H1 (cell line): ENCODE data around the gene UBASH3B. TPM values are rescaled to one million over a fixed set of nuclear protein-coding genes. Genes with fewer than 3 reads are reported as not detected.

Experiments used
- CTCF ChIA-PET: fragments of 300-600 bp; sonication (Branson Sonifier 250); formaldehyde crosslinking; loops from one replicate; lab custom pipeline; 2021; ENCODE audit not compliant: partially characterized antibody; lab: Charles Lee
- POLR2A ChIA-PET: fragments of 300-600 bp; sonication (Branson Sonifier 250); formaldehyde crosslinking; loops from one replicate; lab custom pipeline; 2021; ENCODE audit warnings: inconsistent platforms; ENCODE audit not compliant: partially characterized antibody; lab: Charles Lee
- DNase-seq, 2 experiments: peaks; one replicate each; pipeline versions ENCODE4 v3.0.0 to v3.0.0-alpha.2; 2010 to 2022; ENCODE audit warnings: low spot score in 2 of 2, low read depth in 1 of 2, mixed read lengths in 1 of 2
- FAIRE-seq: peaks from 2 replicates; lab custom pipeline; 2011; peaks lifted over from hg19 to GRCh38; lab: Jason Lieb, UNC
- H2AFZ ChIP-seq: 2 replicates; pipeline ENCODE4 v1.8.1; 2012; ENCODE audit warnings: low read length, inconsistent platforms
- H2AK5ac ChIP-seq: 2 replicates; pipeline ENCODE4 v1.6.1; 2013; ENCODE audit warnings: low read depth, low read length
- H2BK120ac ChIP-seq: replicated peaks from 2 replicates; pipeline ENCODE3; 2013; ENCODE audit warnings: low read depth, low read length, inconsistent platforms
- H2BK12ac ChIP-seq: 2 replicates; pipeline ENCODE4 v1.6.1; 2013; ENCODE audit warnings: low read depth, low read length
- H2BK15ac ChIP-seq: 2 replicates; pipeline ENCODE4 v1.6.1; 2013; ENCODE audit warnings: low read length
- H2BK20ac ChIP-seq: 2 replicates; pipeline ENCODE4 v1.6.1; 2013; ENCODE audit warnings: low read length
- H2BK5ac ChIP-seq: 2 replicates; pipeline ENCODE4 v1.6.1; 2013; ENCODE audit warnings: low read depth, low read length
- H3K14ac ChIP-seq: 2 replicates; pipeline ENCODE4 v1.6.1; 2013; ENCODE audit warnings: inconsistent platforms; ENCODE audit not compliant: insufficient read length
- H3K18ac ChIP-seq: 2 replicates; pipeline ENCODE4 v1.6.1; 2013; ENCODE audit warnings: low read length; ENCODE audit errors: extremely low read depth
- H3K23ac ChIP-seq: 2 replicates; pipeline ENCODE4 v1.6.1; 2013; ENCODE audit warnings: inconsistent platforms; ENCODE audit not compliant: insufficient read length
- H3K23me2 ChIP-seq: 2 replicates; pipeline ENCODE4 v1.6.1; 2013; ENCODE audit warnings: low read depth, low read length
- H3K27ac ChIP-seq: 2 replicates; pipeline ENCODE4 v1.6.1; 2011; ENCODE audit warnings: low read depth, low read length, inconsistent platforms
- H3K27me3 ChIP-seq, 4 experiments: replicated peaks in 1 of 4; 1 replicate in 1 of 4; 2 replicates in 3 of 4; pipeline versions ENCODE4 v1.6.1 to v1.8.1; 2011 to 2013; ENCODE audit warnings: low read length in 3 of 4, mild to moderate bottlenecking in 3 of 4, inconsistent platforms in 2 of 4, mixed read lengths in 2 of 4, moderate library complexity in 1 of 4; ENCODE audit not compliant: control insufficient read depth in 3 of 4, insufficient read depth in 3 of 4; ENCODE audit errors: extremely low read depth in 1 of 4
- H3K36me3 ChIP-seq, 4 experiments: 2 replicates each; pipeline versions ENCODE4 v1.6.1 to v1.8.1; 2011 to 2013; ENCODE audit warnings: mild to moderate bottlenecking in 4 of 4, low read length in 3 of 4, moderate library complexity in 2 of 4, control low read depth in 1 of 4, inconsistent platforms in 1 of 4; ENCODE audit not compliant: insufficient read depth in 4 of 4, control insufficient read depth in 2 of 4
- H3K4ac ChIP-seq: replicated peaks from 2 replicates; pipeline ENCODE3; 2013; ENCODE audit warnings: low read length, low read depth, mixed read lengths, inconsistent platforms; ENCODE audit not compliant: insufficient read length
- H3K4me1 ChIP-seq, 4 experiments: replicated peaks in 1 of 4; 1 replicate in 1 of 4; 2 replicates in 3 of 4; pipeline versions ENCODE4 v1.6.1 to v1.8.1; 2011 to 2013; ENCODE audit warnings: low read length in 3 of 4, inconsistent platforms in 2 of 4, mixed read lengths in 1 of 4; ENCODE audit not compliant: insufficient read depth in 4 of 4, control insufficient read depth in 3 of 4
- H3K4me2 ChIP-seq, 2 experiments: 2 replicates each; pipeline versions ENCODE4 v1.6.1 to v1.8.1; 2011 to 2013; ENCODE audit warnings: low read depth in 2 of 2, low read length in 2 of 2, control low read depth in 1 of 2, inconsistent platforms in 1 of 2, mild to moderate bottlenecking in 1 of 2; ENCODE audit not compliant: insufficient read depth in 1 of 2
- H3K4me3 ChIP-seq, 4 experiments: fragments of 200-600, 300-600 bp in 1 of 4; sonication (generic), shearing (Covaris generic), sonication (Bioruptor Twin) in 1 of 4; 2 replicates each; pipeline versions ENCODE4 v1.5.1 to v1.8.1; 2011 to 2016; ENCODE audit warnings: low read length in 4 of 4, low read depth in 3 of 4, control low read depth in 2 of 4, inconsistent platforms in 2 of 4, mild to moderate bottlenecking in 2 of 4, mixed read lengths in 1 of 4, moderate library complexity in 1 of 4; ENCODE audit not compliant: insufficient read depth in 2 of 4; ENCODE audit errors: extremely low read depth in 1 of 4
- H3K56ac ChIP-seq: replicated peaks from 2 replicates; pipeline ENCODE3; 2013; ENCODE audit warnings: low read depth, mild to moderate bottlenecking, mixed read lengths, low read length, inconsistent platforms; ENCODE audit not compliant: insufficient read length
- H3K79me1 ChIP-seq: 2 replicates; pipeline ENCODE4 v1.6.1; 2013; ENCODE audit warnings: low read depth, low read length, control low read depth
- H3K79me2 ChIP-seq, 2 experiments: 2 replicates each; pipeline versions ENCODE4 v1.6.1 to v1.8.1; 2012 to 2013; ENCODE audit warnings: low read length in 2 of 2, mild to moderate bottlenecking in 2 of 2, inconsistent platforms in 1 of 2; ENCODE audit not compliant: insufficient read depth in 2 of 2, control insufficient read depth in 1 of 2
- H3K9ac ChIP-seq, 4 experiments: replicated peaks in 1 of 4; 1 replicate in 1 of 4; 2 replicates in 3 of 4; pipeline versions ENCODE4 v1.6.1 to v1.8.1; 2011 to 2013; ENCODE audit warnings: low read depth in 3 of 4, low read length in 3 of 4, control low read depth in 2 of 4, mild to moderate bottlenecking in 2 of 4, moderate library complexity in 2 of 4, inconsistent platforms in 1 of 4; ENCODE audit errors: extremely low read depth in 1 of 4
- H3K9me3 ChIP-seq, 2 experiments: 2 replicates each; pipeline versions ENCODE4 v1.6.1 to v1.8.1; 2012 to 2013; ENCODE audit warnings: mild to moderate bottlenecking in 2 of 2, moderate library complexity in 2 of 2, control low read depth in 1 of 2, inconsistent platforms in 1 of 2, low read depth in 1 of 2, low read length in 1 of 2, mixed read lengths in 1 of 2; ENCODE audit not compliant: insufficient read depth in 2 of 2
- H4K20me1 ChIP-seq, 2 experiments: replicated peaks in 1 of 2; 2 replicates each; pipeline versions ENCODE3 to v1.8.1; 2011 to 2013; ENCODE audit warnings: inconsistent platforms in 2 of 2, low read length in 2 of 2, mild to moderate bottlenecking in 1 of 2; ENCODE audit not compliant: insufficient read depth in 2 of 2, control insufficient read depth in 1 of 2
- H4K5ac ChIP-seq: 2 replicates; pipeline ENCODE4 v1.6.1; 2013; ENCODE audit warnings: low read length, low read depth, mixed read lengths, inconsistent platforms; ENCODE audit not compliant: insufficient read length
- H4K8ac ChIP-seq: 2 replicates; pipeline ENCODE4 v1.8.0; 2013; ENCODE audit warnings: mild to moderate bottlenecking, moderate library complexity, low read length, inconsistent platforms; ENCODE audit not compliant: insufficient read depth; ENCODE audit errors: extremely low read depth
- H4K91ac ChIP-seq: replicated peaks from 2 replicates; pipeline ENCODE3; 2013; ENCODE audit warnings: low read length, mixed read lengths, inconsistent platforms; ENCODE audit not compliant: insufficient read length
- BCL11A ChIP-seq, 2 experiments: IDR thresholded peaks; one replicate each; pipeline ENCODE4 v1.6.1; 2011; ENCODE audit warnings: low read depth in 2 of 2, low read length in 2 of 2, mild to moderate bottlenecking in 2 of 2
- EP300 ChIP-seq, 2 experiments: IDR thresholded peaks; 1 replicate in 1 of 2; 2 replicates in 1 of 2; pipeline ENCODE4 v1.6.1; 2011 to 2012; ENCODE audit warnings: low read depth in 2 of 2, low read length in 2 of 2, mild to moderate bottlenecking in 2 of 2, borderline replicate concordance in 1 of 2, inconsistent platforms in 1 of 2, moderate library complexity in 1 of 2
- EZH2 ChIP-seq: fragments of 200-600 bp; sonication (generic); IDR thresholded peaks from 2 replicates; pipeline ENCODE4 v1.7.1; 2012; ENCODE audit warnings: low read depth, mild to moderate bottlenecking, moderate library complexity, low read length, inconsistent platforms; ENCODE audit not compliant: severe bottlenecking
- HDAC2 ChIP-seq, 2 experiments: fragments of 300-600 bp in 1 of 2; sonication (generic) in 1 of 2; IDR thresholded peaks; 2 replicates each; pipeline ENCODE4 v1.6.1; 2011 to 2012; ENCODE audit warnings: low read depth in 2 of 2, low read length in 2 of 2, mild to moderate bottlenecking in 2 of 2, moderate library complexity in 2 of 2, borderline replicate concordance in 1 of 2, inconsistent platforms in 1 of 2
- PHF8 ChIP-seq: fragments of 200-600 bp; sonication (generic); conservative IDR thresholded peaks from 2 replicates; pipeline ENCODE4 v1.7.1; 2012; ENCODE audit warnings: low read depth, mild to moderate bottlenecking, inconsistent platforms, low read length, moderate library complexity
- SIX5 ChIP-seq: IDR thresholded peaks from 2 replicates; pipeline ENCODE4 v1.6.1; 2011; ENCODE audit warnings: mild to moderate bottlenecking, low read depth, low read length
- WGBS, 2 experiments: shearing (Covaris generic) in 1 of 2; methylation state at CpG; one replicate each; pipeline versions ENCODE4 v1.1.6 to v1.1.7; 2013 to 2015; ENCODE audit warnings: low lambda C conversion rate in 2 of 2, mixed read lengths in 2 of 2, inconsistent platforms in 1 of 2, low coverage in 1 of 2, missing lambda C conversion rate in 1 of 2; ENCODE audit not compliant: insufficient replicate concordance in 2 of 2, insufficient coverage in 1 of 2, insufficient read length in 1 of 2; ENCODE audit errors: extremely low coverage in 1 of 2, missing lambda C conversion rate in 1 of 2; 5-methylcytosine and 5-hydroxymethylcytosine counted together
- polyA plus RNA-seq, 7 experiments: library from polyadenylated mRNA; depleted of rRNA in 3 of 7; stranded (reverse) in 5 of 7; unstranded in 2 of 7; fragments of >200 nt in 5 of 7; fragments of 200-250 nt in 2 of 7; gene quantifications; 1 replicate in 5 of 7; 2 replicates in 1 of 7; 4 replicates in 1 of 7; pipeline versions ENCODE4 v1.2.1 to v1.2.3, GENCODE V29; 2011 to 2013; ENCODE audit warnings: missing spikeins in 2 of 7, mixed read lengths in 2 of 7
- total RNA-seq: library from RNA; stranded (reverse); fragmentation: NEBNext Ultra II Directional; extraction: Animal tissue kit (Norgen Biotek cat#: 25700); gene quantifications from 2 replicates; pipeline ENCODE4 v1.2.1, GENCODE V29; 2021

Gene UBASH3B
- total and polyA plus RNA-seq, 2 of the 8 experiments (the other 6 are each of a cell fraction or from before 2014, with no cell fraction given), result 7.5 to 9.5 TPM

DNA sequence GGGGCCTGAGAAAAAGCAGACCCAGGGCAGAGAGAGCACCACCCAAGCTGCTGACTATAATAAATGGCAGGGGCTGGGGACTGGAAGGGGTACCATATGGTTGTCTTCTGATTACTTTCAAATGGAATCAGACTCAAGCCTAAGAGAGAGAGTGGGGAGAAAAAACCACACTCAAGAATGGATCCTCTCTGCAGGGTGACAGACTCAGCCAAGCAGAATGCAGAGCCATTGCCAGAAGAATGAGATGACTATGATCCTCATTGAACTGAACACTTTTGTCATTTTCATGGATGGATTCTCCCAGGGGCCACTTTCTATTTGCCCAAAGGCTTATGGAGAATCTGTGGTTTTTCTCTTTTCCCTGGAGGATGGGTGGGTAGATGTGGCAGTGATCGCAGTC lies 8.7 kb downstream of the UBASH3B start:
- DNase-seq (no peak), FAIRE-seq (no peak)
- H3K27me3 ChIP-seq, result no peaks in the 10 kb centered on the region
- H2BK15ac ChIP-seq, result no peak overlapping the region
- H3K79me1 ChIP-seq, result peaks cover 2% of the 10 kb centered on the region; the same call in 1 of the 2 replicates
- no peak overlapping the region for H4K5ac ChIP-seq
- no peak overlapping the region for H3K18ac ChIP-seq
- H2AK5ac ChIP-seq, result no peak overlapping the region
- H3K27ac ChIP-seq, result no peak overlapping the region
- no peak overlapping the region for H4K91ac ChIP-seq
- H3K36me3 ChIP-seq, result peaks cover 0 to 3% (median 0%) of the 10 kb centered on the region in 4 experiments; a peak in 1 of 8 replicates
- H3K4me3 ChIP-seq, result no peak overlapping the region
- ChIA-PET CTCF (interaction anchor here (0.9 to 6.0 kb wide), 15 partner anchors 9 to 132 kb away, joined by 3 to 47 read pairs (median 5); no protein-coding TSS in a partner anchor), POLR2A (interaction anchor here (1.1 kb wide), 1 partner anchor 83 kb away, joined by 3 read pairs; no protein-coding TSS in a partner anchor)
- no peaks in the 10 kb centered on the region for H3K23me2 ChIP-seq
- H2BK20ac ChIP-seq, result no peak overlapping the region
- H3K9me3 ChIP-seq, result peaks cover 1 to 5% of the 10 kb centered on the region in 2 experiments; a peak in 3 of 4 replicates
- H4K8ac ChIP-seq, result no peak overlapping the region
- H3K56ac ChIP-seq, result no peak overlapping the region
- no peak overlapping the region for H2AFZ ChIP-seq
- H3K9ac ChIP-seq, result no peak overlapping the region
- H3K4me1 ChIP-seq, result no peaks in the 10 kb centered on the region; a peak in 2 of 7 replicates
- peaks cover 0 to 2% of the 10 kb centered on the region in 2 experiments for H4K20me1 ChIP-seq
- no peak overlapping the region for H2BK12ac ChIP-seq
- no peak overlapping the region for H3K4me2 ChIP-seq
- no peak overlapping the region for H3K4ac ChIP-seq
- 100% methylated on average over 1 of the region's 1 CpG; no CpG with 5 or more reads in 1 of the 2 experiments for WGBS, 2 experiments
- H3K23ac ChIP-seq, result no peak overlapping the region
- TF ChIP-seq BCL11A (IDR thresholded peaks at IDR 0.05; ENCODE audit: low read depth in 2 of 2, low read length in 2 of 2), result no peak
- no peak for TF ChIP-seq EP300 (IDR thresholded peaks at IDR 0.05; ENCODE audit: borderline replicate concordance in 1 of 2, low read depth in 2 of 2, low read length in 2 of 2)
- TF ChIP-seq SIX5, result no peak
- TF ChIP-seq PHF8, result no peak
- TF ChIP-seq EZH2, result no peak
- no peak for TF ChIP-seq HDAC2 (IDR thresholded peaks at IDR 0.05; ENCODE audit: borderline replicate concordance in 1 of 2, low read depth in 2 of 2, low read length in 2 of 2)
- H2BK5ac ChIP-seq, result no peak overlapping the region
- H2BK120ac ChIP-seq, result no peak overlapping the region
- no peaks in the 10 kb centered on the region; a peak in 1 of 4 replicates for H3K79me2 ChIP-seq
- no peak overlapping the region for H3K14ac ChIP-seq
